ENCODE measurements around the gene KCNK1.

DNA sequence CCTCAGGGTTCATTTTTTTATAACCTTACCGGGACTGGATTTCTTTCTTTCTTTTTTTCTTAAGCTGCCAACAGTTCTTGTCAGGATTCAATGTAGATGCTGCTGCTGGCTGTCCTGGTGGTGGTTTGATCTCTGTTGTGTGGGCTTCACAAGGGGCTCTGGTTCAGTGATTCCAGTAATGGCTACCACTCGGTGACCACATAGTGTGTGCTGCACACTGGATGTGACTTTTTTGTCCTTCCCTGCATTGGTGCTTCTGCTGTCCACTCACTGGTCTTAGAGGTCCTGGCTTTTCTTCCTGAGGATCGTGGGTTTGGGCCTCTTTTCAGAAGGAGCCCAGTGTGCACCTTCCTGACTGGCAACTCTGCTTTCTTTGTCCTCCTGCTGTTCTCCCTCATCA is 18.5 kb downstream of the KCNK1 start:
- TF ChIP-seq, protein P1, sequence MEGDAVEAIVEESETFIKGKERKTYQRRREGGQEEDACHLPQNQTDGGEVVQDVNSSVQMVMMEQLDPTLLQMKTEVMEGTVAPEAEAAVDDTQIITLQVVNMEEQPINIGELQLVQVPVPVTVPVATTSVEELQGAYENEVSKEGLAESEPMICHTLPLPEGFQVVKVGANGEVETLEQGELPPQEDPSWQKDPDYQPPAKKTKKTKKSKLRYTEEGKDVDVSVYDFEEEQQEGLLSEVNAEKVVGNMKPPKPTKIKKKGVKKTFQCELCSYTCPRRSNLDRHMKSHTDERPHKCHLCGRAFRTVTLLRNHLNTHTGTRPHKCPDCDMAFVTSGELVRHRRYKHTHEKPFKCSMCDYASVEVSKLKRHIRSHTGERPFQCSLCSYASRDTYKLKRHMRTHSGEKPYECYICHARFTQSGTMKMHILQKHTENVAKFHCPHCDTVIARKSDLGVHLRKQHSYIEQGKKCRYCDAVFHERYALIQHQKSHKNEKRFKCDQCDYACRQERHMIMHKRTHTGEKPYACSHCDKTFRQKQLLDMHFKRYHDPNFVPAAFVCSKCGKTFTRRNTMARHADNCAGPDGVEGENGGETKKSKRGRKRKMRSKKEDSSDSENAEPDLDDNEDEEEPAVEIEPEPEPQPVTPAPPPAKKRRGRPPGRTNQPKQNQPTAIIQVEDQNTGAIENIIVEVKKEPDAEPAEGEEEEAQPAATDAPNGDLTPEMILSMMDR (IDR thresholded peaks at IDR 0.05; ENCODE audit: low read depth, low read length, missing input control) = no peak
- no peak for TF ChIP-seq REST (IDR thresholded peaks at IDR 0.05)
- no peak for TF ChIP-seq TAF1 (conservative IDR thresholded peaks at IDR 0.05)
- TF ChIP-seq RAD21 (IDR thresholded peaks at IDR 0.05) = no peak
- no peak for TF ChIP-seq HNF4A (conservative IDR thresholded peaks at IDR 0.05)
- no peak for TF ChIP-seq SP1 (IDR thresholded peaks at IDR 0.05)

All from liver (tissue), 3 donors.